GM21515 (cell line): ENCODE measurements around the gene VPS51.
A peak's percentile ranks its signal among the peaks of the same experiment; 100 is the strongest.
"Not testable (repeated sequence)": the region's sequence is repeated elsewhere in the genome, so short reads cannot be mapped to it uniquely, and the experiment has no call there.

Experiments
- ATAC-seq: cut with Tn5 transposase; IDR thresholded peaks from one replicate; pipeline ENCODE4 v1.9.1; 2021; ENCODE audit not compliant: unreplicated experiment

The VPS51 gene

GRCh38 chr11:65132238-65132987, 36.4 kb downstream of the VPS51 start:
- peak; percentile 26 for ATAC-seq

GRCh38 chr11:65132988-65133700, 37.1 kb downstream of the VPS51 start:
- ATAC-seq = no peak

- no peak for ATAC-seq
Observed at GRCh38 chr11:65133724-65134123, 37.7 kb downstream of the VPS51 start.

- ATAC-seq = peak; percentile 58
Observed at GRCh38 chr11:65134240-65134951, 38.4 kb downstream of the VPS51 start, which contains the start of gene SYVN1. SYVN1 (minus strand) TSS chr11:65134519; CDS start chr11:65133601, 918 bp downstream.

GRCh38 chr11:65134952-65135632, 39.1 kb downstream of the VPS51 start:
- ATAC-seq = peak; percentile 58

- ATAC-seq = no peak
Observed at GRCh38 chr11:65135633-65136145, 39.7 kb downstream of the VPS51 start.

GRCh38 chr11:65136515-65137096, 40.6 kb downstream of the VPS51 start:
- no peak for ATAC-seq

- no peak for ATAC-seq
Observed at GRCh38 chr11:65141896-65142494, 46.0 kb downstream of the VPS51 start.

- no peak for ATAC-seq
Observed at GRCh38 chr11:65147352-65148075, 51.5 kb downstream of the VPS51 start.

- ATAC-seq = no peak
Observed at GRCh38 chr11:65148657-65149056, 52.6 kb downstream of the VPS51 start.

- not testable (repeated sequence) for ATAC-seq
Observed at GRCh38 chr11:65150131-65150508, 54.1 kb downstream of the VPS51 start.

- ATAC-seq = no peak
Observed at GRCh38 chr11:65150509-65151299, 54.7 kb downstream of the VPS51 start.

- ATAC-seq = no peak
Observed at GRCh38 chr11:65151331-65151899, 55.4 kb downstream of the VPS51 start.

- ATAC-seq = no peak
Observed at GRCh38 chr11:65152122-65152521, 56.1 kb downstream of the VPS51 start.

GRCh38 chr11:65156256-65156655, 60.2 kb downstream of the VPS51 start:
- ATAC-seq = no peak

- ATAC-seq = no peak
Observed at GRCh38 chr11:65156926-65157325, 60.9 kb downstream of the VPS51 start.

- ATAC-seq = no peak
Observed at GRCh38 chr11:65157336-65157735, 61.3 kb downstream of the VPS51 start.

GRCh38 chr11:65159012-65159411, 63.0 kb downstream of the VPS51 start:
- ATAC-seq = no peak
